Transverse colon (tissue), 4 donors: ENCODE data around the gene GRIN2A.

ENCODE experiments used
- POLR2AphosphoS5 ChIP-seq, 3 donors: sonication (generic); formaldehyde crosslinking; IDR thresholded peaks; one replicate each; pipeline ENCODE4 v1.6.1; 2016; ENCODE audit warnings: antibody characterized with exemption in 3 of 3
- TF ChIP-seq, protein P1 (sequence below), 5 experiments: fragments of 200-600 bp in 3 of 5; fragments of 450-650 bp in 2 of 5; sonication (generic) in 3 of 5; IDR thresholded peaks; 1 replicate in 2 of 5; 2 replicates in 3 of 5; pipeline ENCODE4 v1.5.1; 2016 to 2017; ENCODE audit warnings: antibody characterized with exemption in 5 of 5, inconsistent platforms in 3 of 5, mild to moderate bottlenecking in 2 of 5, moderate library complexity in 1 of 5

DNA sequence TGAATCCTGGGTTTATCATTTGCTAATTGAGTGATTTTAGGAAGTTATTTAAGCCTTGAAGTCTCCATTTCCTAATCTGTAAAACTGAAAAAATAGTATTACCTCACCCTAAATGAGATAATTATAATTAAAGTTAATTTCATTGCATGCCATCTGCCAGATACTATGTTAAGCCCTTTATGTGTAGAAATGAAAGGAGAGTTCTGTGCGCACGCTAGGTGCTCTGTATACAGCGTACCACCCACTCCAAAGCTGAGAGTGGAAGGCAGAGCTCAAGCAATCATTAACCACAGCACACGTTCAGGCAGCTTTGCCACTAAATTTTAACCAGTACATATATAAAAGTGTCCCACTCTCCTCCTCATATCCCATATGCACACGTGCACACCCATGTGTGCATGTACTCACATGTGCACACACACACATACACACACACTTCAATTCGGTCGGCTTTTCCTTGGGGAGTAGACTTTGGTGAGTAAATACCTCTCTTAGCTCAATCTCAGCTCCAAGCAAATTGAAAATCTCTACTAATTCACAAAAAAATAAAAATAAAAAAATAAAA is 204.8 kb downstream of the GRIN2A start:
- TF ChIP-seq, protein P1, sequence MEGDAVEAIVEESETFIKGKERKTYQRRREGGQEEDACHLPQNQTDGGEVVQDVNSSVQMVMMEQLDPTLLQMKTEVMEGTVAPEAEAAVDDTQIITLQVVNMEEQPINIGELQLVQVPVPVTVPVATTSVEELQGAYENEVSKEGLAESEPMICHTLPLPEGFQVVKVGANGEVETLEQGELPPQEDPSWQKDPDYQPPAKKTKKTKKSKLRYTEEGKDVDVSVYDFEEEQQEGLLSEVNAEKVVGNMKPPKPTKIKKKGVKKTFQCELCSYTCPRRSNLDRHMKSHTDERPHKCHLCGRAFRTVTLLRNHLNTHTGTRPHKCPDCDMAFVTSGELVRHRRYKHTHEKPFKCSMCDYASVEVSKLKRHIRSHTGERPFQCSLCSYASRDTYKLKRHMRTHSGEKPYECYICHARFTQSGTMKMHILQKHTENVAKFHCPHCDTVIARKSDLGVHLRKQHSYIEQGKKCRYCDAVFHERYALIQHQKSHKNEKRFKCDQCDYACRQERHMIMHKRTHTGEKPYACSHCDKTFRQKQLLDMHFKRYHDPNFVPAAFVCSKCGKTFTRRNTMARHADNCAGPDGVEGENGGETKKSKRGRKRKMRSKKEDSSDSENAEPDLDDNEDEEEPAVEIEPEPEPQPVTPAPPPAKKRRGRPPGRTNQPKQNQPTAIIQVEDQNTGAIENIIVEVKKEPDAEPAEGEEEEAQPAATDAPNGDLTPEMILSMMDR (IDR thresholded peaks at IDR 0.05): no peak
- no peak for TF ChIP-seq POLR2AphosphoS5 (IDR thresholded peaks at IDR 0.05)
